HEK293 (cell line): ENCODE results near the gene GRIP1.

ENCODE experiments used
- ATF2 ChIP-seq: fragments of 450-650 bp; formaldehyde crosslinking; IDR thresholded peaks from 2 replicates; pipeline ENCODE4 v1.5.1; 2016; ENCODE audit warnings: missing biosample characterization, missing genetic modification characterization, low read depth
- CTCF ChIP-seq: fragments of 450-650 bp; formaldehyde crosslinking; IDR thresholded peaks from 2 replicates; pipeline ENCODE4 v1.5.1; 2016; ENCODE audit warnings: missing biosample characterization, missing genetic modification characterization
- EGR2 ChIP-seq: fragments of 450-650 bp; formaldehyde crosslinking; IDR thresholded peaks from 2 replicates; pipeline ENCODE4 v1.5.1; 2016; ENCODE audit warnings: low read depth, missing biosample characterization, missing genetic modification characterization
- GLIS2 ChIP-seq: fragments of 450-650 bp; formaldehyde crosslinking; IDR thresholded peaks from 2 replicates; pipeline ENCODE4 v1.5.1; 2016; ENCODE audit warnings: missing biosample characterization, missing genetic modification characterization
- ZNF335 ChIP-seq: fragments of 450-650 bp; formaldehyde crosslinking; conservative IDR thresholded peaks from 2 replicates; pipeline ENCODE4 v1.5.1; 2016; ENCODE audit warnings: missing biosample characterization, missing genetic modification characterization
- ZNF404 ChIP-seq: fragments of 450-650 bp; formaldehyde crosslinking; IDR thresholded peaks from 2 replicates; pipeline ENCODE4 v1.5.1; 2017; ENCODE audit warnings: missing biosample characterization, missing genetic modification characterization
- ZNF639 ChIP-seq: fragments of 450-650 bp; formaldehyde crosslinking; IDR thresholded peaks from 2 replicates; pipeline ENCODE4 v1.5.1; 2016; ENCODE audit warnings: missing biosample characterization, missing genetic modification characterization
- ZNF830 ChIP-seq: fragments of 450-650 bp; IDR thresholded peaks from 2 replicates; pipeline ENCODE4 v1.5.0; 2018; ENCODE audit warnings: missing biosample characterization, missing genetic modification characterization, low read depth, mild to moderate bottlenecking, moderate library complexity
- ZSCAN30 ChIP-seq: fragments of 450-650 bp; IDR thresholded peaks from 2 replicates; pipeline ENCODE4 v1.5.1; 2018; ENCODE audit warnings: missing biosample characterization, mild to moderate bottlenecking, missing genetic modification characterization, moderate library complexity

- TF ChIP-seq ZSCAN30 (tag by site-specific recombination) (no peak), ZNF830 (tag by site-specific recombination) (no peak), CTCF (tag by site-specific recombination) (no peak), ATF2 (no peak), ZNF335 (tag by site-specific recombination) (no peak), EGR2 (tag by site-specific recombination) (0 out of 2 replicates have a peak, but pooled peaks have one; percentile 9), GLIS2 (no peak), ZNF404 (tag by site-specific recombination) (no peak), ZNF639 (tag by site-specific recombination) (no peak)
Measured at GRCh38 chr12:66716522-66716921, 37.6 kb upstream of the GRIP1 start.
